Nephron (organoid): ENCODE results near the gene TMOD2.

Experiments used
- H3K27ac Mint-ChIP-seq, 3 experiments: 2 replicates each; pipeline ENCODE4 v1.8.0; 2020; ENCODE audit warnings: mixed read lengths in 3 of 3, mild to moderate bottlenecking in 2 of 3, moderate library complexity in 1 of 3
- H3K27me3 Mint-ChIP-seq: 2 replicates; pipeline ENCODE4 v1.8.0; 2021; ENCODE audit warnings: low read depth, mild to moderate bottlenecking, moderate library complexity, mixed read lengths
- H3K36me3 Mint-ChIP-seq: 2 replicates; pipeline ENCODE4 v1.8.0; 2020; ENCODE audit warnings: low read depth, mixed read lengths
- H3K4me1 Mint-ChIP-seq: 2 replicates; pipeline ENCODE4 v1.8.0; 2020; ENCODE audit warnings: mixed read lengths
- H3K4me3 Mint-ChIP-seq, 3 experiments: 2 replicates each; pipeline ENCODE4 v1.8.0; 2020; ENCODE audit warnings: mild to moderate bottlenecking in 3 of 3, mixed read lengths in 3 of 3, moderate library complexity in 2 of 3
- H3K9me3 Mint-ChIP-seq: 2 replicates; pipeline ENCODE4 v1.8.0; 2020; ENCODE audit warnings: mixed read lengths
- CTCF ChIP-seq, 3 experiments: fragments of 200-600 bp; sonication (generic); IDR thresholded peaks; one replicate each; pipeline ENCODE4 v1.5.0; 2021; ENCODE audit warnings: antibody characterized with exemption in 3 of 3; ENCODE audit not compliant: unreplicated experiment in 3 of 3

The TMOD2 gene

GRCh38 chr15:51757450-51757849 lies 6.1 kb downstream of the TMOD2 start:
- Mint-ChIP-seq H3K4me1 (peaks cover 26% of the 10 kb centered on the region), H3K36me3 (no peaks in the 10 kb centered on the region), H3K4me3 (peak overlapping the region in 1 of 3 experiments; percentile 52), H3K27ac (peak overlapping the region in 1 of 3 experiments; percentile 40), H3K9me3 (no peaks in the 10 kb centered on the region), H3K27me3 (peaks cover 46% of the 10 kb centered on the region)
- no peak for TF ChIP-seq CTCF (IDR thresholded peaks at IDR 0.05; ENCODE audit: unreplicated experiment in 3 of 3)

GRCh38 chr15:51758645-51759044 lies 7.2 kb downstream of the TMOD2 start:
- peaks cover 34% of the 10 kb centered on the region for H3K27me3 Mint-ChIP-seq
- no peaks in the 10 kb centered on the region for H3K36me3 Mint-ChIP-seq
- no peaks in the 10 kb centered on the region for H3K9me3 Mint-ChIP-seq
- H3K4me3 Mint-ChIP-seq, result peak overlapping the region in 1 of 3 experiments; percentile 1
- no peak for TF ChIP-seq CTCF (IDR thresholded peaks at IDR 0.05; ENCODE audit: unreplicated experiment in 3 of 3)
- peak overlapping the region in 2 of 3 experiments; percentile 9 to 29 for H3K27ac Mint-ChIP-seq
- peaks cover 25% of the 10 kb centered on the region for H3K4me1 Mint-ChIP-seq

GRCh38 chr15:51759557-51760070 lies 8.2 kb downstream of the TMOD2 start:
- Mint-ChIP-seq H3K27ac (peak overlapping the region in 2 of 3 experiments; percentile 28 to 29), H3K4me3 (no peak overlapping the region), H3K4me1 (peaks cover 25% of the 10 kb centered on the region), H3K36me3 (no peaks in the 10 kb centered on the region), H3K9me3 (no peaks in the 10 kb centered on the region), H3K27me3 (peaks cover 24% of the 10 kb centered on the region)
- no peak for TF ChIP-seq CTCF (IDR thresholded peaks at IDR 0.05; ENCODE audit: unreplicated experiment in 3 of 3)

- Mint-ChIP-seq H3K27ac (no peak overlapping the region), H3K4me3 (no peak overlapping the region), H3K36me3 (no peaks in the 10 kb centered on the region), H3K9me3 (no peaks in the 10 kb centered on the region), H3K4me1 (peaks cover 25% of the 10 kb centered on the region), H3K27me3 (peaks cover 12% of the 10 kb centered on the region)
- no peak for TF ChIP-seq CTCF (IDR thresholded peaks at IDR 0.05; ENCODE audit: unreplicated experiment in 3 of 3)
These were observed 9.4 kb downstream of the TMOD2 start for GRCh38 chr15:51760805-51761204.

GRCh38 chr15:51765751-51766150 lies 14.4 kb downstream of the TMOD2 start:
- Mint-ChIP-seq H3K36me3 (no peaks in the 10 kb centered on the region), H3K4me3 (no peak overlapping the region), H3K4me1 (no peaks in the 10 kb centered on the region), H3K27ac (no peak overlapping the region), H3K9me3 (no peaks in the 10 kb centered on the region), H3K27me3 (no peaks in the 10 kb centered on the region)
- no peak for TF ChIP-seq CTCF (IDR thresholded peaks at IDR 0.05; ENCODE audit: unreplicated experiment in 3 of 3)

- Mint-ChIP-seq H3K4me3 (no peak overlapping the region), H3K9me3 (no peaks in the 10 kb centered on the region), H3K27ac (no peak overlapping the region), H3K4me1 (no peaks in the 10 kb centered on the region), H3K36me3 (no peaks in the 10 kb centered on the region), H3K27me3 (no peaks in the 10 kb centered on the region)
- TF ChIP-seq CTCF (IDR thresholded peaks at IDR 0.05; ENCODE audit: unreplicated experiment in 3 of 3), result no peak
These were observed 14.9 kb downstream of the TMOD2 start for GRCh38 chr15:51766341-51766740.
